ENCODE measurements around the gene PLXDC1.

PLXDC1 gene

GRCh38 chr17:39139561-39139960 lies 11.9 kb downstream of the PLXDC1 start:
- TF ChIP-seq CTCF (IDR thresholded peaks at IDR 0.05), result no peak

GRCh38 chr17:39139161-39139511 lies 12.3 kb downstream of the PLXDC1 start:
- TF ChIP-seq CTCF (IDR thresholded peaks at IDR 0.05), result no peak

- no peak for TF ChIP-seq CTCF (IDR thresholded peaks at IDR 0.05)
These were observed 12.8 kb downstream of the PLXDC1 start for GRCh38 chr17:39138431-39139160.

GRCh38 chr17:39134878-39135277 lies 16.6 kb downstream of the PLXDC1 start:
- TF ChIP-seq CTCF (IDR thresholded peaks at IDR 0.05), result no peak

- TF ChIP-seq CTCF (IDR thresholded peaks at IDR 0.05), result no peak
These were observed 19.2 kb downstream of the PLXDC1 start for GRCh38 chr17:39132192-39132610.

GRCh38 chr17:39131616-39132015 lies 19.8 kb downstream of the PLXDC1 start:
- TF ChIP-seq CTCF (IDR thresholded peaks at IDR 0.05), result no peak

- TF ChIP-seq CTCF (IDR thresholded peaks at IDR 0.05), result no peak
These were observed 21.2 kb downstream of the PLXDC1 start for GRCh38 chr17:39130205-39130604.

GRCh38 chr17:39126436-39126835 lies 25.0 kb downstream of the PLXDC1 start:
- no peak for TF ChIP-seq CTCF (IDR thresholded peaks at IDR 0.05)

All from LNCAP (cell line).